IPS-NIHi7 (cell line): ENCODE data around the gene NBPF26.
"Not testable (repeated sequence)": the region's sequence is repeated elsewhere in the genome, so short reads cannot be mapped to it uniquely, and the experiment has no call there.

ENCODE experiments used
- DNase-seq: peaks from one replicate; pipeline ENCODE4 v3.0.0; 2012; ENCODE audit warnings: mixed read lengths; ENCODE audit errors: extremely low spot score

Gene NBPF26

DNA sequence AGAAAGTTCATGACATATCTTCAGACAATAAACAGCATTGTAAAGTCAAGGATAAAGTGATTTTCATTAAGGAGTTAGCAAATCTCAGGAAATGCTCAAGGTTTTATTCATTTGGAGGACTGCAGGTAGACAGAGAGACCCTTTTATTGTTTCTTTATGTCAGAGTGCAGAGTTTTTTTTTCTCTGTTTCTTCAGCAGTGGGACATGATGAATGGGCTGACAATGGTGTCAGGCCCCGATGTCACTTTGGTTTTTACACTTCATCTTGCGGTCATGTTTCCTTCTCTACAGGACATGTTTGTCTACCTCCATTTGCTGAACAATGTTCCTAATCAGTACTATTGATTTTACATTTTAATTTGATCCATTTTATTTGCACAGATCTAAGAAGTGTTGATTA is 134.4 kb downstream of the NBPF26 start:
- not testable (repeated sequence) for DNase-seq

DNA sequence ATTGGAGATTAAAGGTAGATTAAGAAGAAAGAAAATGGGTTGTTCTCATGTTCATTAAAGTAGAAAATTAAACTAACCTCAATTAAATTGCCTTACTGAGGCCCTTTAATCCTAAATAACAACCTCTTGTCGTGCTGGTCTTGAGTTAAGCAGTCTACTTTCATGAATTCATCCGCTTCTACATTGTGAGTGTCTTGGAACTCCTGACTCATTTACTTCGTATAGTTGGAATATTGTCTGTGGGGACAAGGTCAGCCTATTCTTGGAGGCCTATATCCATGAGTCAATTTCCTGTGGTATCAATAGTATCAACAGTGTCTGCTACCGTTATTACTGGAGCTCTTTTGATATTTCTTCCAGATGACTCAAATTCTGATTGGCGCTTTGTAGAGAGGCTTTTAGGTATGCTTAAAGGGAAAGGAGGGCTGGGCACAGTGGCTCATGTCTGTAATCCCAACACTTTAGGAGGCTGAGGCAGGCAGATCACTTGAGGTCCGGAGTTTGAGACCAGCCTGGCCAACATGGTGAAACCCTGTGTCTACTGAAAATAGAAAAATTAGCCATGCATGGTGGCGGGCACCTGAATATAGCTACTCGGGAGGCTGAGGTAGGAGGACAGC is 136.0 kb downstream of the NBPF26 start:
- DNase-seq = not testable (repeated sequence)

DNA sequence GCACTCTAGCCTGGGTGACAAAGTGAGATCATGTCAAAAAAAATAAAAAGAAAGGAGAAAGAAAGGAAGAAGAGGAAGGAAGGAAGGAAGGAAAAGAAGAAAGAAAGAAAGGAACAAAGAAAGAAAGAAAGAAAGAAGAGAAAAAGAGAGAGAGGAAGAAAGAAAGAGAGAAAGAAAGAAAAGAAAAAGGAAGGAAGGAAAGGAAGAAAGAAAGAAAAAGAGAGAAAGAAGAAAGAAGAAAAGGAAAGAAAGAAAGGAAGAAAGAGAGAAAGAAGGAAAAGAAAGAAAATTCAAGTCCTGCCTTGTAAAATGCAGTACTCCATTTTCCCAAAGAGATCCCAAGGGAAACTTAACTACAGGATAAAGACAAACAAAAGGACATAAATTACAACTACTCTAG is 154.5 kb downstream of the NBPF26 start:
- not testable (repeated sequence) for DNase-seq

DNA sequence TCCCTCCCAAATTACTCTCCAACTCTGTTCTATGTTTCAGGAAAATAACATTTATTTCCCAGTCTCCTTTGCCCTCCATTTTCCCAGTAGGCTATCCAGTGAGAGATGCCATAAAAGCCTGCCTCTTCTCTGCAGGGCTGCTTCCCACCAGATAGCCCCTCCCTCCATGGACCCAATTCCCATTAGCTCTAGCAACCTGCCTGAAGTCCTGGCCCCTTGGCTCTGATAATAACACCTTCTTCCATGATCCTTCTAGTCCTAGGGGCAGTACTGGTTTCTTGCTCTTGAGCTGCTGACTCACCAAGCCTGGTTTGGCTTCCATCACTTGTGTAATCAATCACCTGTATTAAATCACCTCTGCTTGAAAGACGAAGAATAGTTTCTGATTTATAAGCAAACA is 156.3 kb downstream of the NBPF26 start:
- peak; percentile 16 for DNase-seq

DNA sequence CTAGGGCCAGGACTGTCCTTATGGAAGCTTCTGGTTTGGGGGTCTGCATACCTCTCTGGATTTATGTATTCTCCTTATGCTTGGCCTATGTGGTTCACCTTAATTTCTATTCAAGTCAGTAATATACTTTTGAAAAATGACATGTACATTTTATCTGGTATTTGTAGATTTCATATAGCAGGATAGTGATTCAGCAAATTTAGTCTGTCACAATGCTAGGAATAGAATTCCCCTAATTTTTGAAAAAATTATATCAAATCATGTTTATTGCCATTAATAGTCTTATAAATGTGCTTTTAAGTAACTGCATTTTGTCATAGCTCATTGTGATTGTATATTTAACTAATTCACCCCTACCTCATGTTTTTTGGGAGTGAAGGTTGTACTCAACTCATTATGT is 158.2 kb downstream of the NBPF26 start:
- DNase-seq = not testable (repeated sequence)
